ES-I3 (cell line): ENCODE measurements around the gene FAM9A.
"Not testable (repeated sequence)": the region's sequence is repeated elsewhere in the genome, so short reads cannot be mapped to it uniquely, and the experiment has no call there.

Experiments
- H3K36me3 ChIP-seq: 2 replicates; pipeline ENCODE4 v1.6.1; 2013; ENCODE audit warnings: mild to moderate bottlenecking, low read length, control low read depth, moderate library complexity; ENCODE audit not compliant: insufficient read depth
- H3K4me1 ChIP-seq: 2 replicates; pipeline ENCODE4 v1.6.1; 2013; ENCODE audit warnings: mild to moderate bottlenecking, control low read depth, low read length; ENCODE audit not compliant: insufficient read depth
- H3K9ac ChIP-seq: 2 replicates; pipeline ENCODE4 v1.6.1; 2013; ENCODE audit warnings: low read depth, mild to moderate bottlenecking, low read length, moderate library complexity
- H3K9me3 ChIP-seq: 2 replicates; pipeline ENCODE4 v1.6.1; 2013; ENCODE audit warnings: mild to moderate bottlenecking, low read length, moderate library complexity; ENCODE audit not compliant: control insufficient read depth, insufficient read depth

Gene FAM9A

DNA sequence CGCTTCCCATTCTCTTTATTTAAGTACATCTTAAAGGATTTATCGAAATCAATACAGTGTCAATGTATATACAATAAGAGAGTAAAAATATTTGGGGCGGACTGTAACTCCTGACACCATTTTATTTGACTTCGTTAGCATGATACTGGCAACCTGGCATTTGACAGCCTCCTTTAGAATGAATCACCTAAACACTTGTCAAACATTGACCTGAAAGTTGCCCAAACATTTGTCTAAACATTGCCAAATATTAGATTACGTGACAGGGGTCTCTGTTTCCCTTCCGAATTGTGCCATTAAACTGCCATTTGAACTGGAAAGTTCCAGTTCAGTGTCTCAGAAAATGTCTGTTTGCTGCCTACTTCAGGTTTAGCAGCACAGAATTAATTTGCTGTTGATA, 20.8 kb upstream of the FAM9A start:
- no peaks in the 10 kb centered on the region for H3K9me3 ChIP-seq
- H3K9ac ChIP-seq, result no peak overlapping the region
- no peaks in the 10 kb centered on the region for H3K36me3 ChIP-seq
- H3K4me1 ChIP-seq, result peaks cover 10% of the 10 kb centered on the region; the same call in 1 of the 2 replicates

DNA sequence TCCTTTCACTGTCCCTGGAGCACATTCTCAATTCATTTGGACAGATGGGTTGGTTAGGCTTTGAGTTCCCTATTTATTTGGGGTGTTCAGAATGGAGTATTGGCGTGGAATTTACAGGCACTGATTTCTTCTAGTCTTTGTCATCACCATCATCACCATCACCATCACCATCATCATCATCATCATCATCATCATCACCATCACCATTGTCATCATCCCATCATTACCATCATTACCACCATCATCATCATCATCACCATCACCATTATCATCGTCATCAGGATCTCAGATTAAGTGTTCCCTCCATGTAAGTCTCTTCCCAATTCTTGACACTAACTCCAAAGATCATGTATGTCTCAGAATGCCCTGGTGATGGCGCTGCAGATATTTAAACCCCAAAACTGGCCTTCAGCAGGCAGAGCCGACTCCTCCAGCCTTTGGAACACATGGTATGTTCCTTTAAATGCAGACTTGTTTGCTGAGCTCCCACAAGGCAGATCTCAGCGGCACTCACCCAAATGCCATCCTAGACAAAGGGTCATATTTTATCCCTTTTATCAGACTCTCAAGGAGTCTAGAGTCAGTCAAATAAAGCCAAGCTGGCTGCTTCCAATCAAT, 19.8 kb upstream of the FAM9A start:
- Histone ChIP-seq H3K36me3 (no peaks in the 10 kb centered on the region), H3K9ac (no peak overlapping the region), H3K4me1 (peaks cover 10% of the 10 kb centered on the region; the same call in 1 of the 2 replicates), H3K9me3 (no peaks in the 10 kb centered on the region)

DNA sequence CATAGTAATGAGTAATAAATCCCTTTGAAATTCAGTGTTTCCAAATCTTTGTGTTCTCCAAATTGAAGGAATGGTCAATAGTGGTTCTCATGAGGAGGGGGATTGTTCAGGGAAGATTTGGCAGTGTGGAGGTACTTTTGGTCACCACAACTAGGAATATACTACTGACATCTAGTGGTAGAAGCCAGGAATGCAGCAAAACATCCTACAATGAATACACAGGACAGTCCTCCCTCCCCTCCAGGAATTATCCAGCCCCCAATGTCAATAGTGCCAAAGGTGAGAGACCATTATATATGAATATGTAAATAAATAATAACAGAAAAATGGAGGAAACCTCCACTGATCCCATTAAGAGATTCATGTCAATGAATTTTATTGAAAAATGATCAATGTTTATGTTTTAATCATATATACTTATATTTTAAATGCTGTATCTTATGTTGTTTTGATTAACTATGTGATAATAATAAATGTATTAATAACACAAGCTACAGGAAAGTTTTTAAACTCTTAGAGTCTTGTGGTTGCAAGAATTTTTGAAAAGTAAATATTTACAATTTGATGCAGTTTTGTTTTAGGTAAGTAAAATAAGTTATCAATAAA, 14.4 kb upstream of the FAM9A start:
- no peaks in the 10 kb centered on the region for H3K9me3 ChIP-seq
- no peaks in the 10 kb centered on the region for H3K36me3 ChIP-seq
- no peak overlapping the region for H3K9ac ChIP-seq
- H3K4me1 ChIP-seq, result no peaks in the 10 kb centered on the region

DNA sequence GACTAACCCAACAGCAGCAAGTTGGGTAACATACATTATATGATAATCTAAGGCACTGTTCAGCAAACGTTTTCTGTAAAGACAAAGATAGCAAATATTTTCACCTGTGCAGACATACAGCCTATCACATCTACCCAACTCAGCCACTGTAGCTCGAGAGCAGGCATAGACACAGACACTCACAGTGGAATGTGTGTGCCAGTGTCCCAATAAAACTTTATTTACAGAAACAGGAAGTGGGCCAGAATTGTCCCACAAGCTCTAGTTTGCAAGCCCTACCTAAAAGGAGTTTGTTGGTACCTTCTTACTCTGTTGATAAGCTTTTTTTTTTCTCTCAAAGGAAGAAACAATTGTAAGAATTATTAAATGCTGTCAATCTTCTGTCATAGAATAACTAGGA, 11.9 kb upstream of the FAM9A start:
- no peaks in the 10 kb centered on the region for H3K36me3 ChIP-seq
- no peaks in the 10 kb centered on the region for H3K9me3 ChIP-seq
- no peak overlapping the region for H3K9ac ChIP-seq
- no peaks in the 10 kb centered on the region for H3K4me1 ChIP-seq

DNA sequence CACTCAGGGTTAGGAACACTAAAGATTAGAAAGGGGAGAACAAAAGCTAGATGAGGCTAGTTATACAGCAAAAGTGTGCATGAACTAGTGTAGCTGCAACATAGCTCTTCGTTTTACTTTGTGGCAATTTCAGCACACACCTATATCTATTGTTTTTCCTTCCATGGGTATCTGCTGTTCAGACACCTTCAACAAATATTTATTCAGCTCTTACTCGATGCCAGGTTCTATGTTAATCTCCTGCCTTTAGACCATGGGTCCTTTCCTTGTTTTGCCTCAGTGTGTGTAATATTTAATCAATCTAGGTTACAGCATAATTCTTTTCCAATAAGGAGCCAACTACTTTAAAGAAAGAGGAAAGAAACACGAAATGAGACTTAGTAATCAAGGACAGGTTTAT, 10.4 kb upstream of the FAM9A start:
- no peaks in the 10 kb centered on the region for H3K36me3 ChIP-seq
- no peaks in the 10 kb centered on the region for H3K9me3 ChIP-seq
- no peak overlapping the region for H3K9ac ChIP-seq
- no peaks in the 10 kb centered on the region for H3K4me1 ChIP-seq

DNA sequence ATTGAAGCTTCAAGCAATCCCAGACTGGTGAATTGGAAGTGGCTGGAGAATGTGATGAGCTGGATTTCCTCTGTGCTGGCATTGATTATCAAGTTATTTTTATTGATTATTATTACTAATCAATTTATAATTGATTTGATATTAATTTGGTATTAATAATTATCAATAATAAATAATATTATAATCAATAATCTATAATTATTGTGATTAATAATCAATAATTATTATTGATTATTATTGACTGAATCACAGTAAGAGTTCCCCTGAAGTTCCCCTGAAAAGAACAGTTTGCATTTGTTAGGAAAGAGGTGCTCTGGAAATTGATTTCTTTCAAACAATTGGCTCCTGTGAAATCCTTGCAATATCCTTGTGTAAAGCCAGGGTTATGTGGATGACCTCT, 7.5 kb upstream of the FAM9A start:
- H3K36me3 ChIP-seq, result no peaks in the 10 kb centered on the region
- H3K4me1 ChIP-seq, result no peaks in the 10 kb centered on the region
- H3K9ac ChIP-seq, result no peak overlapping the region
- H3K9me3 ChIP-seq, result no peaks in the 10 kb centered on the region

DNA sequence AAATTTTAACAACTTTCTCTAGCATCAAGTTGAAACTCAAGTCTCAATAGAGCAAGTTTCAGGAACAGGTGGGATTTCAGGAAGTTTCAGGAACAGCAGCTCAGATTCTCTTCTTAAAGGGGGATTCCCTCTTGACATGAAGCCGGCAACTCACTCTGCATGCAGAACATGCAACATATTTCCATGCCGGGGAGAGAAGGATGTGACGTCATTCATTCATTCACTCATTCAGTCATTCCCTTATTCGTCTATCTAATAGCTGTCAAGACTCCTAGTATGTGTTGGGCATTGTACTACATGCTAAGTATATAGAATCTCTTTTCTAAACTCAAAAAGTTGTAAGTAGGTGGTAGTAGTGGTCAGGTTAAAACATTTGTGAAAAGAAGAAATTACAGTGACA, 4.8 kb upstream of the FAM9A start:
- Histone ChIP-seq H3K9ac (no peak overlapping the region), H3K4me1 (no peaks in the 10 kb centered on the region), H3K36me3 (no peaks in the 10 kb centered on the region), H3K9me3 (no peaks in the 10 kb centered on the region)

DNA sequence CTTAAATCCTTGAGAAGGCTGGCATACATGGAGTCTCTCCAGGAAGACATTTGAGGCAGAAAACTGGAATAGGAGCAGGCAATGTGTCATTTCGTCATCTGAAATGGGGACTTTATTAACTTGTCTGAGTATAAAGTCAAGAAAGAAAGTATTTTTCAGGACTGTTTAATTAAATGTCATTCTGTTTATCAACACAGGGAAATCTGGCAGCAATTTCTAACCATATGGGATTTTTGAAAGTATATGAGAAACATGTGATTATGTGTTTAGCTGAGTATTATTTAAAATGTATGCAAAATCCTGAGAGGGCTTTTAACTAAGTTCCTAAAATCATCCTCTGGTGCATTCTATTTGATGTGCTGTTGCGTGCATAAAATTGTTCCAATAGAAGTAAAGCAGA, 3.9 kb upstream of the FAM9A start:
- H3K9me3 ChIP-seq, result no peaks in the 10 kb centered on the region
- no peaks in the 10 kb centered on the region for H3K4me1 ChIP-seq
- no peak overlapping the region for H3K9ac ChIP-seq
- no peaks in the 10 kb centered on the region for H3K36me3 ChIP-seq

DNA sequence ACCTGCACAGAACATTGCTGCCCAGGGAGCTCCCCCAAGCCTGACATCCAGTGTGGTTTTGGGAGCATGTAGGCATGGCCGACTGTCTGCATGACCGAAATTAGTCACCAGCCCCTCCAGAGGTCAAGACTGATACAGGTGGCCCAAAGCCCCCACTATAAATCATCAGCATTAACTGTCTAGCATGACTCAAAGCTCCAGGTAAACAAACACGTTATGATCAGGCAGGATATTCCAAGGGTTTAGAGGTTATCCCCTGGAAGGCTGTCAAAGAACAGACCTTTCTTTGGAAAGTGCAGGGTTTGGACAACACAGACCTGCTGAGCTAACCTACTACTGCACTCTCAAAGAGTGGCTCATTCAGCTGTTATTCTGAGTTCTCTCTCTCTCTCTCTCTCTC, 2.1 kb upstream of the FAM9A start:
- Histone ChIP-seq H3K4me1 (no peaks in the 10 kb centered on the region), H3K9me3 (no peaks in the 10 kb centered on the region), H3K9ac (no peak overlapping the region), H3K36me3 (no peaks in the 10 kb centered on the region)

DNA sequence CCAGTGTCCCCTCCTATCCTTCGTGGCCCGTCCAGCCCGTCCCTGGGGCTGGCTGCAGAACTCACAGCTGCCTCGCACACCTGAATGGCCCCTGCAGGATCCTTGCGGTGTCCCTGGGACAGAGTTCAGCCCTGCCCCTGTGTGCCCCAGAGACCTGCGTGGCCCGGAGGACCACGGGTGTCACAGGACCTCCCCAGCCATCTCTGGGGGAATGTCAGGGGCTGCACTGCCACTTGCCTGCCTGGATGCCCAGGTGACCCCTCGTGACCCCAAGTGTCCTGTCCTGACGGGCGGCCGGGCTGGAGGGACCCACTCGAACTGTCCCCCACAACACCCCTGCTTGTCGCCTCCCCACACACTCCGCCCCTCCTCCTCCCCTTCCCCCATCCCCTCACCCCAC, 832 bp downstream of the FAM9A start:
- not testable (repeated sequence) for H3K4me1 ChIP-seq, H3K36me3 ChIP-seq

DNA sequence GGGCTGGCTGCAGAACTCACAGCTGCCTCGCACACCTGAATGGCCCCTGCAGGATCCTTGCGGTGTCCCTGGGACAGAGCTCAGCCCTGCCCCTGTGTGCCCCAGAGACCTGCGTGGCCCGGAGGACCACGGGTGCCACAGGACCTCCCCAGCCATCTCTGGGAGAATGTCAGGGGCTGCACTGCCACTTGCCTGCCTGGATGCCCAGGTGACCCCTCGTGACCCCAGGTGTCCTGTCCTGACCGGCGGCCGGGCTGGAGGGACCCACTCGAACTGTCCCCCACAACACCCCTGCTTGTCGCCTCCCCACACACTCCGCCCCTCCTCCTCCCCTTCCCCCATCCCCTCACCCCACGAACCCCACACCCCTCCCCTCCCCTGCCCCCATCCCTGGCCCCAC, 1.9 kb downstream of the FAM9A start:
- not testable (repeated sequence) for H3K36me3 ChIP-seq, H3K9me3 ChIP-seq, H3K4me1 ChIP-seq, H3K9ac ChIP-seq

More for the DNA sequence above, 832 bp downstream of the FAM9A start:
- H3K9ac ChIP-seq, H3K9me3 ChIP-seq: not testable (repeated sequence)

DNA sequence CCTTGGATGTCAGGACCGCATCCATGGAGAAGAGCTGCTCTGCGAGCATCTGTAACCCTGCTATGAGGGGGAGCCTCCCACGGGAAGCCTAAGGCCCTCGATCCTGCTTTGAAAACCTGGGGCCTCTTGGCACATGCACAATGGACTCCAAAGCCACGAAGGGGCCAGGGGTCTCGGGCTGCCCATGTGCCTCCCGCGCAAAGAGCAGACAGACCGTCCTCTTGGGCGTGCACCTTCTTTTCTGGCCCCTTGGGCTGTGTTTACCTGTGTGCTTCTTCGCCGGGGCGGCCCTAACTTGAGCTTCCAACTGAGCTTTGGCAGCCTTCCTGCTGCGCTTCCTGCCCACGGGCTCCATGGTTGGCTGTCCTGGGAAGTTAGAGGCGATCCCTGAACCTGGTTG, 2.5 kb downstream of the FAM9A start:
- not testable (repeated sequence) for H3K4me1 ChIP-seq, H3K36me3 ChIP-seq, H3K9ac ChIP-seq, H3K9me3 ChIP-seq

DNA sequence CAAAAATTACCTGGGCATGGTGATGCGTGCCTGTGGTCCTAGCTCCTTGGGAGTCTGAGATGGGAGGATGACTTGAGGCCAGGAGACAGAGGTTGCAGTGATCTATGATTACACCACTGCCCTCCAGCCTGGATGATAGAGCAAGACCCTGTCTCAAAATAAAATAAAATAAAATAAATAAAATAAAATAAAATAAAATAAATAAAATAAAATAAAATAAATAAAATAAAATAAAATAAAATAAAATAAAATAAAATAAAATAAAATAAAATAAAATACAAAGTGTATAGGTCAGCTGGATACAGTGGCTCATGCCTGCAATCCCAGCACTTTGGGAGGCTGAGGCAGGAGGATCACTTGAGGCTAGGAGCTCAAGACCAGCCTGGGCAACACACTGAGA, 14.1 kb downstream of the FAM9A start:
- H3K36me3 ChIP-seq, H3K9ac ChIP-seq, H3K9me3 ChIP-seq, H3K4me1 ChIP-seq: not testable (repeated sequence)

DNA sequence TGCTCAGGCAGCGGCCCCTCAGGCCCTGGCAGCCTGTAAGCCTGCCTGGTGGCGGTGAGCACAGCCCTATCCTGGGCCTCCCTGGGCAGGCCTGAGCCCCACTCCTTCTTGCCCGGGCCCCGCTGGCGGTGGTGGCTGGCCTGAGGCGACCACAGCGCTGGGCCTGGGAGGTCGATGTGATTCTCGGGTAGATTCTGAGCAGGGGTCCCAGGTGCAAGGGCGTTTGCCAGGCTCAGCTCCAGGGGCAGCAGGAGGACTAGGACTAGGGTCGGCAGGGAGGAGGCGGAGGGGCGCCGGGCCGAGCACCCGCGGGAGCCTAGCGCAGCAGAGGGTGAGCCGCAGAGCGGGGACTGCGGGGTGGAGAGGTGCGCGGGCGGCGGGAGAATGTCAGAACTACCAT, 17.0 kb downstream of the FAM9A start:
- H3K9ac ChIP-seq, result no peak overlapping the region

DNA sequence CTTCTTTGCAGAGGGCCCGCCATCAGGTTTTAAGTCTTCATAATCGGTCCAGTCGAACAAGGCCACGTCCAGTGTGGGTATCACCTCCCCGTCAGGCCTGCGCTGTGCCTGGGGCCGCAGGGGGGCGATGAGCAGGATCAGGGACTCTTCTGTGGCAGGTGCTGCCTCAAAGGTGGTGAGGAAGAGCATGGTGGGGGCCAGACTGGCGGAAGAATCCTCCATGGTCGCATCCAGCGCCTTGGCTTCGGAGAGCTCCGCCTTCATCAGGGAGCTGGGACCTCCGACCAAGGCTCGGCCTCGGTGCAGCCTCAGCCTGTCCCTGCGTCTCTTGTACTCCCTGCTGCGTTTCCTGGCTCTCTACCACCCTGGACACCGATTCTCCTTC, 17.5 kb downstream of the FAM9A start:
- Histone ChIP-seq H3K36me3 (no peaks in the 10 kb centered on the region; the same call in 1 of the 2 replicates), H3K9me3 (no peaks in the 10 kb centered on the region), H3K4me1 (peaks cover 5% of the 10 kb centered on the region; the same call in 1 of the 2 replicates), H3K9ac (no peak overlapping the region)

More for the DNA sequence above, 17.0 kb downstream of the FAM9A start:
- Histone ChIP-seq H3K9me3 (no peaks in the 10 kb centered on the region), H3K36me3 (no peaks in the 10 kb centered on the region; the same call in 1 of the 2 replicates), H3K4me1 (peaks cover 5% of the 10 kb centered on the region; the same call in 1 of the 2 replicates)
